Measurements from ENCODE around the gene CCDC87. TPM values are rescaled to one million over a fixed set of nuclear protein-coding genes. Genes with fewer than 3 reads are reported as not detected.
"Not testable (repeated sequence)": the region's sequence is repeated elsewhere in the genome, so short reads cannot be mapped to it uniquely, and the experiment has no call there.

The CCDC87 gene, protein sequence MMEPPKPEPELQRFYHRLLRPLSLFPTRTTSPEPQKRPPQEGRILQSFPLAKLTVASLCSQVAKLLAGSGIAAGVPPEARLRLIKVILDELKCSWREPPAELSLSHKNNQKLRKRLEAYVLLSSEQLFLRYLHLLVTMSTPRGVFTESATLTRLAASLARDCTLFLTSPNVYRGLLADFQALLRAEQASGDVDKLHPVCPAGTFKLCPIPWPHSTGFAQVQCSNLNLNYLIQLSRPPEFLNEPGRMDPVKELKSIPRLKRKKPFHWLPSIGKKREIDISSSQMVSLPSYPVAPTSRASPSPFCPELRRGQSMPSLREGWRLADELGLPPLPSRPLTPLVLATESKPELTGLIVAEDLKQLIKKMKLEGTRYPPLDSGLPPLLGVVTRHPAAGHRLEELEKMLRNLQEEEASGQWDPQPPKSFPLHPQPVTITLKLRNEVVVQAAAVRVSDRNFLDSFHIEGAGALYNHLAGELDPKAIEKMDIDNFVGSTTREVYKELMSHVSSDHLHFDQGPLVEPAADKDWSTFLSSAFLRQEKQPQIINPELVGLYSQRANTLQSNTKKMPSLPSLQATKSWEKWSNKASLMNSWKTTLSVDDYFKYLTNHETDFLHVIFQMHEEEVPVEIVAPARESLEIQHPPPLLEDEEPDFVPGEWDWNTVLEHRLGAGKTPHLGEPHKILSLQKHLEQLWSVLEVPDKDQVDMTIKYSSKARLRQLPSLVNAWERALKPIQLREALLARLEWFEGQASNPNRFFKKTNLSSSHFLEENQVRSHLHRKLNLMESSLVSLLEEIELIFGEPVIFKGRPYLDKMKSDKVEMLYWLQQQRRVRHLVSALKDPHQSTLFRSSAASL
- 0.09 TPM for total RNA-seq
- under 1 TPM; 0.10 to 0.15 (median 0.13) TPM for polyA plus RNA-seq (ENCODE audit: insufficient read depth in 1 of 8, insufficient read length in 8 of 8, low replicate concordance in 1 of 8)
- long read RNA-seq, donor 1: 0 reads
- long read RNA-seq, donor 2: 0 reads
- long read RNA-seq, donor 3: 0 reads
- long read RNA-seq, donor 4: 0 reads
- long read RNA-seq, donor 5: 0 reads
- long read RNA-seq, donor 6: 0 reads
- long read RNA-seq, donor 7: 0 reads
- long read RNA-seq, donor 8: 0 reads
- long read RNA-seq, donor 9: 0 reads
- long read RNA-seq, donor 10: 0 reads
- long read RNA-seq, donor 11, partial matches to known transcripts: 0 of 1 reads
- long read RNA-seq, donor 11, other reads (novel, unspliced or antisense): 0 of 1 reads

DNA sequence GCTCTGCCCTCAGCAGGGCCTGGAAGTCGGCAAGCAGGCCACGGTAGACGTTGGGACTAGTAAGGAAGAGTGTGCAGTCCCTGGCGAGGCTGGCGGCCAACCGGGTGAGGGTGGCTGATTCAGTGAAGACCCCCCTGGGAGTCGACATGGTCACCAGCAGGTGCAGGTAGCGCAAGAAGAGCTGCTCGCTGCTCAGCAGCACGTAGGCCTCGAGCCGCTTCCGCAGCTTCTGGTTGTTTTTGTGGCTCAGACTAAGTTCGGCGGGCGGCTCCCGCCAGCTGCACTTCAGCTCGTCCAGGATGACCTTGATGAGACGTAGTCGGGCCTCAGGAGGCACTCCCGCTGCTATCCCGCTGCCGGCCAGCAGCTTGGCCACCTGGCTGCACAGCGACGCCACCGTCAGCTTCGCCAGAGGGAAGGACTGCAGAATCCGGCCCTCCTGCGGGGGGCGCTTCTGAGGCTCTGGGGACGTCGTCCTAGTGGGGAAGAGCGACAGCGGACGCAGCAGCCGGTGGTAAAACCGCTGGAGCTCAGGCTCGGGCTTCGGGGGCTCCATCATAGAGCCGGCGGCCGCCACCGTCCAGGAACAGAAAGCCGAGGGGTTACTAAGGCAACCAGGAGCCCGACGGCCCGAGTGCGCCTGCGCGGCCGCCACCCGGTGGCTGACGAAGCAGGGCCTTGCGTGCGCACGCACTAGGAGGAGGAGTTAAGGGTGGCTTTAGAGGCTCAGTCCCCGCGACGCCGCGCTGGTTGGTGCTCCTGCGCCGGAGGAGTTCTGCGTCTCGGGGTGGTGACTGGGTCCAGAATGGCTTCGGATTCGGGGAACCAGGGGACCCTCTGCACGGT lies at the start of gene CCDC87, which contains the start of gene CCS:
Gene CCDC87 (minus strand): TSS at position 607 of the 846 bp plus-strand sequence. CDS start 48 bp downstream, at position 559.
Gene CCS (plus strand): TSS at position 729 of the 846 bp plus-strand sequence. CDS start 77 bp downstream, at position 806.
- Histone ChIP-seq H3K9me3 (replicated peaks; ENCODE audit: control insufficient read depth, low read depth, low read length) (no peaks in the 10 kb centered on the region), H3K27ac (ENCODE audit: low read length) (peak within 1 kb of the TSS; percentile 92), H3K36me3 (ENCODE audit: control insufficient read depth, insufficient read depth, low read length) (peaks cover 2% of the 10 kb centered on the region), H3K27me3 (ENCODE audit: control insufficient read depth, insufficient read depth, low read length) (no peaks in the 10 kb centered on the region), H3K4me3 (ENCODE audit: low read length) (peak within 1 kb of the TSS; percentile 66), H3K4me1 (ENCODE audit: control insufficient read depth, insufficient read depth, low read length) (peaks cover 24% of the 10 kb centered on the region)
- peak; percentile 98 for DNase-seq
- 8% methylated on average over 68 of the region's 68 CpGs for WGBS (ENCODE audit: insufficient coverage)

DNA sequence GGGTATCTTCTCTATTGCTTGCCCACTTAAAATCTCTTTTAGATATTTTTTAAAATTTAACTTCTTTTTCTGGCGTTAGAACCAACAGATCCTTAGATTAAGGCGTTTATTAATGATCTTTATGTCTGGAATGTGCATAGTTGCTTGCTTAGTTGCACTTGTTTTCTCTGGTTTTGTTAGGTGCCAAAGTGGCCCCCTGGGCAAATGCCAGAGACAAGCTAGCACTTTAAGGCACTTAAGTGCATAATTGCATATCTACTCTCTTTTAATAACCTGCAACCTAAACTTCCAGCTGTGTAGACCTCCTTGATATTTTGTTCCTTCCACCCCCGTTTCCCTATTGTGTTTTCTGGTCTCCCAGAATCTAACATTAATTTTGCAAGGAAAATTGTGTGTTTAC lies 49.0 kb upstream of the CCDC87 start:
- no peaks in the 10 kb centered on the region for H3K9me3 ChIP-seq (replicated peaks; ENCODE audit: control insufficient read depth, low read depth, low read length)
- DNase-seq: no peak
- H3K27ac ChIP-seq (ENCODE audit: low read length): no peak overlapping the region
- peaks cover 48% of the 10 kb centered on the region for H3K4me1 ChIP-seq (ENCODE audit: control insufficient read depth, insufficient read depth, low read length)
- H3K36me3 ChIP-seq (ENCODE audit: control insufficient read depth, insufficient read depth, low read length): peaks cover 60% of the 10 kb centered on the region
- peak overlapping the region; percentile 8 for H3K4me3 ChIP-seq (ENCODE audit: low read length)
- H3K27me3 ChIP-seq (ENCODE audit: control insufficient read depth, insufficient read depth, low read length): no peaks in the 10 kb centered on the region
- no CpG with 5 or more reads among the region's 3 CpGs for WGBS (ENCODE audit: insufficient coverage)

DNA sequence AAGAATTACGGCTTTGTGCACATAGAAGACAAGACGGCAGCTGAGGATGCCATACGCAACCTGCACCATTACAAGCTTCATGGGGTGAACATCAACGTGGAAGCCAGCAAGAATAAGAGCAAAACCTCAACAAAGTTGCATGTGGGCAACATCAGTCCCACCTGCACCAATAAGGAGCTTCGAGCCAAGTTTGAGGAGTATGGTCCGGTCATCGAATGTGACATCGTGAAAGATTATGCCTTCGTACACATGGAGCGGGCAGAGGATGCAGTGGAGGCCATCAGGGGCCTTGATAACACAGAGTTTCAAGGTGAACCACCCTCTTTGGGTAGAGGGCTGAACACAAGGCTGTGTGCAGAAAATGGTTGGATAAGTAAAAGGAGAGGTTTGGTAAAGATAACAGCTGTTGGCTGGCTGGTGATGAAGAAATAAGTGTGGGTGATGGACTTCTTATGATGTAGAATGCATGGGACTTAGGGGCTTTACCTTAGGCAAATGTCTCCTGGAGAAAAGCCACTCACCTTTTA lies 47.0 kb upstream of the CCDC87 start:
- not testable (repeated sequence) for H3K27ac ChIP-seq (ENCODE audit: low read length); DNase-seq; H3K27me3 ChIP-seq (ENCODE audit: control insufficient read depth, insufficient read depth, low read length); H3K9me3 ChIP-seq (replicated peaks; ENCODE audit: control insufficient read depth, low read depth, low read length)
- H3K36me3 ChIP-seq (ENCODE audit: control insufficient read depth, insufficient read depth, low read length): peaks cover 41% of the 10 kb centered on the region
- H3K4me1 ChIP-seq (ENCODE audit: control insufficient read depth, insufficient read depth, low read length): peaks cover 45% of the 10 kb centered on the region
- 84% methylated on average over 2 of the region's 10 CpGs for WGBS (ENCODE audit: insufficient coverage)
- H3K4me3 ChIP-seq (ENCODE audit: low read length): peak overlapping the region; percentile 76

DNA sequence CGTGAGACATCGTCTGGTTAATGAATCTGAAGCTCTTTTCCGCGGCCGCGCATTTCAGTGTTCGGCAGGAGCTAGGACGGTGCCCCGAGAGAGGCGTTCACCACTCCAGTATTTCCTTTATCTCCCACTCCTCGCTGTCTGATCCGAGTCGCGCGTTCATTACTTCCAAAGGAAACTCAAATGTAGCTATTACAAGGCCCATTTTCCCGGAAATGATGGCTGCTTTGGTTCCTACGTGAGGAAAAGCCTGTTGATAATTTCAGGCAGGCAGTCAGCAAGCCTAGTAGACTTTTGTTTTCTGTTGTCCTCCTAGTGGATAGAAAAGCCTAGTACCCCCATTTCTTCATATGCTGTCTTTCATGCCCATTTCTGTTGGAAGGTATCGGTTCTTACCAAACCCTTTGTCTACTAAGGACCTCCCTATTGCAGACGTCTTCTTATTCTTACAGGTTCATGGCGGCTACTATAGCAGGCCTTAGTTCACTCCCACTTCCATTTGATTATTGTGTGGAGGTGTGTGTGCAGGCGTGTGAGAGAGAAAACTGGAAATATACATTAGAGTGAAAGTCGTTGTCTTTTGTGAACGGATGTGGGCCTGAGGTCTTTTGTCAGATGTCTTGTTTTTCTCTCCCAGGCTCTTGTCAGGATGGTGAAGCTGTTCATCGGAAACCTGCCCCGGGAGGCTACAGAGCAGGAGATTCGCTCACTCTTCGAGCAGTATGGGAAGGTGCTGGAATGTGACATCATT lies 46.4 kb upstream of the CCDC87 start:
- 0% methylated on average over 16 of the region's 27 CpGs for WGBS (ENCODE audit: insufficient coverage)
- DNase-seq: peak; percentile 75
- no peaks in the 10 kb centered on the region for H3K9me3 ChIP-seq (replicated peaks; ENCODE audit: control insufficient read depth, low read depth, low read length)
- no peaks in the 10 kb centered on the region for H3K27me3 ChIP-seq (ENCODE audit: control insufficient read depth, insufficient read depth, low read length)
- peak overlapping the region; percentile 76 for H3K4me3 ChIP-seq (ENCODE audit: low read length)
- peaks cover 43% of the 10 kb centered on the region for H3K4me1 ChIP-seq (ENCODE audit: control insufficient read depth, insufficient read depth, low read length)
- peak overlapping the region; percentile 99 for H3K27ac ChIP-seq (ENCODE audit: low read length)
- H3K36me3 ChIP-seq (ENCODE audit: control insufficient read depth, insufficient read depth, low read length): peaks cover 36% of the 10 kb centered on the region

DNA sequence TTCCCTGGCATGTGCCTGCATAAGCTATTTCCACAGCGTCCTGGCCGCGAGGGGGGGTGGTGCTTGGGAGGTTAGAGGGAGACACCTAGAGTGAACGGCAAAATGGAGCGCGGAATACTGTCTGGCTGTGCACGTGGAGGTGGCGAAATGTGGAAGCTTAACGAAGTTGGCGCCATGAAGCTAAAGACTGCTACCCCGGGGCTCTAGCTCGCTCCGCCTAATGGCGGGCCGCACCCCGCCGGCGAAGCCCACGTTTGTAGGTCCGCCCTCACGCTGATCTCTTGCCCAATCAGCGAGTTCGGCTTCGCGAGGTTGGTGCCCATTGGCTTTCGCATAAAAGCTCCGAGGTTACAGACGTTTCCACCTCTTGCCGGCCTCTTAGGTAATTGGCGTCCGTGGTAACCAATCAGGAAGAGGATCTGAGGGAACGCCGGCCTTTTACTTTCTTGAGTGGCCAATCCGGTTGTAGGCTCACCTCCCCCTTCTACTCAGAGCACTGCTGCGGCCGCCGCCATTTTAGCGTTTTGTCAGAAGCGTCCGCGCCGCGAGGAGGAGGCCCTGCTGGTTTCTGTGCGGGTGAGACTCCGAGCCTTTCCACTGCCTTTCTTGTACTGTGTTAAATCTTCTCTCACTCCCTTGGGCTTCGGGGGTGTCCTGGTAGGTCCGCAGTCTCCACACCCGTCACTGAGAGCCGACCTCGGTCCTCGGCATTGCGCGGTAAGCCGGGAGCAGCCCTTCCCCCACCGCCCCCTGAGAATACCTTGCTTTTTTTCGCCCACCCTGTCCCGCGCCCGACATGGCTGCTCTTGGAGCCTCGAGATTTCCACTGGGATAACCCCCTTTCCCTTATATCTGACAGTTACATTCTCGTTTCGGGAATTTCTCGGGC lies 45.6 kb upstream of the CCDC87 start, which contains the start of gene RBM4:
Gene RBM4 (plus strand): TSS at position 527 of the 889 bp plus-strand sequence. CDS start 1,009 bp downstream, outside the sequence.
- Histone ChIP-seq H3K4me1 (ENCODE audit: control insufficient read depth, insufficient read depth, low read length) (peaks cover 35% of the 10 kb centered on the region), H3K36me3 (ENCODE audit: control insufficient read depth, insufficient read depth, low read length) (peaks cover 31% of the 10 kb centered on the region), H3K27ac (ENCODE audit: low read length) (peak within 1 kb of the TSS; percentile 99), H3K9me3 (replicated peaks; ENCODE audit: control insufficient read depth, low read depth, low read length) (no peaks in the 10 kb centered on the region), H3K4me3 (ENCODE audit: low read length) (peak within 1 kb of the TSS; percentile 76), H3K27me3 (ENCODE audit: control insufficient read depth, insufficient read depth, low read length) (no peaks in the 10 kb centered on the region)
- peak; percentile 100 for DNase-seq
- under 1% methylated on average over 60 of the region's 63 CpGs for WGBS (ENCODE audit: insufficient coverage)

DNA sequence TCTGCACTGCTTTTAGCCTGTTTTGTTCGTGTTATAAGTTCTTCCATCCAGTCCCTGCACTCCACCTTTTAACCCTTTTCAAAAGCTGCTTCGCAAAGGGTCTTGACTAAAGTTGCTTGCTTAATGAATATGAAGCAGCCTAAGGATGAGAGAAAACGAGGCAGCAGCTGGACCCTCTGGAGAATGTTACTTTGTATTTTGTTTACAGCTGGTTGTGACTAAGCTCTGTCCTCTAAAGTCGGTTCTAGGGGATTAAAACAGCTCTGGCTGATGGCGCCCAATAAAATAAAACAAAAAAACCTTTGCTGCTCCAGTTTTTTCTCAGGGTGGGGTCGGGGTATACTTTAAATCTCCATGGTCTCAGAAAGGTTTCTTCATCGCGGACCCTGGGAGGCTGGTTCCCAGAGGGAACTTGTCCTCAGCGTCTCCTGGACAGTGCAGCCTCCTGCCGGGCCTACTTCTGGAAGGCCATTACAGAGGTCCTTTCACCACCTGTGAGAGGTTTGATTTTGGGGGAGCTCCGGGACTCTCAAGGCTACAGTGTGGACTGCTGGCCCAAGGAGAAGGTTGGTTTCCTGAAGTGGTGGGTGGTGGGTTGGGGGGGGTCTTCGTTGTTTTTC lies 44.8 kb upstream of the CCDC87 start:
- Histone ChIP-seq H3K9me3 (replicated peaks; ENCODE audit: control insufficient read depth, low read depth, low read length) (no peaks in the 10 kb centered on the region), H3K4me1 (ENCODE audit: control insufficient read depth, insufficient read depth, low read length) (peaks cover 31% of the 10 kb centered on the region), H3K36me3 (ENCODE audit: control insufficient read depth, insufficient read depth, low read length) (peaks cover 32% of the 10 kb centered on the region), H3K27me3 (ENCODE audit: control insufficient read depth, insufficient read depth, low read length) (no peaks in the 10 kb centered on the region), H3K4me3 (ENCODE audit: low read length) (peak overlapping the region; percentile 60), H3K27ac (ENCODE audit: low read length) (peak overlapping the region; percentile 87)
- WGBS (ENCODE audit: insufficient coverage): 8% methylated on average over 2 of the region's 12 CpGs
- no peak for DNase-seq

DNA sequence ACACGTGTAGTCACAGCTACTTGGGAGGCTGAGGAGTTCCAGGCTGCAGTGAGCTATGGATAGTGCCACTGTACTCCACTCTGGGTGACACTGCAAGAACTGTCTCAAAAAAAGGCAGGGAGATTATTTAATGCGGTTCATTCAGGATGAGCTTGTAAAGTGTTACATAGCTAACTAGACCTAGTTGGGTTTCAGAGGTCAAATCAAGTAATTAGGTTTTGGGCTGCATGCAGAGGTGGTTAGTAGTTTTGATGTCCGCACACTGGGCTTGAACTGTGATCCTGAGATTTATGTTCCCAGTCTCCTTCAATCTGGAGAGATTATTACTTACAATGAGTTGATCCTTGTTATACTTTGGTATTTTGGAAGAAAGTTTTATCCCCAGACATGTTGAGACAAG lies 43.5 kb upstream of the CCDC87 start:
- Histone ChIP-seq H3K27ac (ENCODE audit: low read length) (no peak overlapping the region), H3K9me3 (replicated peaks; ENCODE audit: control insufficient read depth, low read depth, low read length) (no peaks in the 10 kb centered on the region), H3K36me3 (ENCODE audit: control insufficient read depth, insufficient read depth, low read length) (peaks cover 28% of the 10 kb centered on the region), H3K27me3 (ENCODE audit: control insufficient read depth, insufficient read depth, low read length) (no peaks in the 10 kb centered on the region), H3K4me3 (ENCODE audit: low read length) (no peak overlapping the region), H3K4me1 (ENCODE audit: control insufficient read depth, insufficient read depth, low read length) (peaks cover 26% of the 10 kb centered on the region)
- WGBS (ENCODE audit: insufficient coverage): 64% methylated on average over 2 of the region's 3 CpGs
- no peak for DNase-seq

DNA sequence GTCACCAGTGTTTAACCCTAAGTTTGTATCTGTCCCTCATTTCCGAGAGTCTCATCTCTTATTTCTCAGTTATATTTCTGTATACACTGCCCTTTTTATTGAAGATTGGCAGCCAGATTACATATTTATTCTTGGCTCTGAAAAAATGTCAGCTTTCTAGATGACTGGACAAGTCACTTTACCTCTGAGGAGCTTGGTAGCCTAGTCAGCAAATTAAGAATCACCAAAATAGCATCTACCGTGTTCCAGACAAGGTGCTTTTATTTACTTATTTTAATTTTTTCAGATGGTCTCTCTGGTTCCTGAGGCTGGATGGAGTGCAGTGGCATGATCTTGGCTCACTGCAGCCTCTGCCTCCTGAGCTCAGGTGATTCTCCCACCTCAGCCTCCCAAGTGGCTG lies 40.1 kb upstream of the CCDC87 start:
- H3K36me3 ChIP-seq (ENCODE audit: control insufficient read depth, insufficient read depth, low read length): peaks cover 32% of the 10 kb centered on the region

More for the DNA sequence above, 40.1 kb upstream of the CCDC87 start:
- DNase-seq: no peak
- Histone ChIP-seq H3K27ac (ENCODE audit: low read length) (no peak overlapping the region), H3K9me3 (replicated peaks; ENCODE audit: control insufficient read depth, low read depth, low read length) (no peaks in the 10 kb centered on the region), H3K4me3 (ENCODE audit: low read length) (no peak overlapping the region), H3K4me1 (ENCODE audit: control insufficient read depth, insufficient read depth, low read length) (peaks cover 10% of the 10 kb centered on the region), H3K27me3 (ENCODE audit: control insufficient read depth, insufficient read depth, low read length) (no peaks in the 10 kb centered on the region)
- WGBS (ENCODE audit: insufficient coverage): no CpG with 5 or more reads among the region's 2 CpGs

All from muscle of leg (tissue), 16 donors.